HepG2 (cell line): Measurements from ENCODE around the gene HAS3.

Experiments
- ARHGAP35 ChIP-seq: sonication (generic); formaldehyde crosslinking; IDR thresholded peaks from 2 replicates; pipeline ENCODE4 v1.9.0; 2022; ENCODE audit warnings: mild to moderate bottlenecking, inconsistent platforms, moderate library complexity, missing genetic modification reagents, borderline replicate concordance
- BRF2 ChIP-seq: sonication (generic); formaldehyde crosslinking; IDR thresholded peaks from 2 replicates; pipeline ENCODE4 v1.8.1; 2022; ENCODE audit warnings: mild to moderate bottlenecking, missing genetic modification reagents
- CEBPG ChIP-seq: IDR thresholded peaks from 2 replicates; pipeline ENCODE4 v1.6.1; 2016
- CTCF ChIP-seq: sonication (generic); formaldehyde crosslinking; IDR thresholded peaks from 2 replicates; pipeline ENCODE4 v1.5.0; 2020; ENCODE audit warnings: mild to moderate bottlenecking, missing genetic modification reagents, moderate library complexity
- HMG20B ChIP-seq: conservative IDR thresholded peaks from 2 replicates; pipeline ENCODE4 v1.6.1; 2016; ENCODE audit warnings: missing genetic modification reagents, missing compliant biosample characterization
- ISL2 ChIP-seq: sonication (generic); formaldehyde crosslinking; IDR thresholded peaks from 2 replicates; pipeline ENCODE4 v1.5.0; 2020; ENCODE audit warnings: missing genetic modification reagents
- MAF1 ChIP-seq: sonication (generic); formaldehyde crosslinking; IDR thresholded peaks from 2 replicates; pipeline ENCODE4 v1.5.0; 2020; ENCODE audit warnings: missing genetic modification reagents, borderline replicate concordance
- TGIF2 ChIP-seq: IDR thresholded peaks from 2 replicates; pipeline ENCODE4 v1.6.1; 2016; ENCODE audit warnings: control low read depth, missing compliant biosample characterization

- TF ChIP-seq BRF2 (CRISPR knock-in tag) (no peak), ARHGAP35 (CRISPR knock-in tag) (no peak), HMG20B (no peak), CEBPG (no peak), ISL2 (CRISPR knock-in tag) (no peak), TGIF2 (CRISPR knock-in tag) (no peak), CTCF (CRISPR knock-in tag) (no peak), MAF1 (no peak)
These were observed 16.8 kb upstream of the HAS3 start for GRCh38 chr16:69088684-69089083.
